ENCODE measurements around the gene AGFG2. TPM values are rescaled to one million over a fixed set of nuclear protein-coding genes. Genes with fewer than 3 reads are reported as not detected.
"Not testable (repeated sequence)": the region's sequence is repeated elsewhere in the genome, so short reads cannot be mapped to it uniquely, and the experiment has no call there.

The AGFG2 gene
- total RNA-seq, 1 donor from 2014 or later: 28.5 TPM

DNA sequence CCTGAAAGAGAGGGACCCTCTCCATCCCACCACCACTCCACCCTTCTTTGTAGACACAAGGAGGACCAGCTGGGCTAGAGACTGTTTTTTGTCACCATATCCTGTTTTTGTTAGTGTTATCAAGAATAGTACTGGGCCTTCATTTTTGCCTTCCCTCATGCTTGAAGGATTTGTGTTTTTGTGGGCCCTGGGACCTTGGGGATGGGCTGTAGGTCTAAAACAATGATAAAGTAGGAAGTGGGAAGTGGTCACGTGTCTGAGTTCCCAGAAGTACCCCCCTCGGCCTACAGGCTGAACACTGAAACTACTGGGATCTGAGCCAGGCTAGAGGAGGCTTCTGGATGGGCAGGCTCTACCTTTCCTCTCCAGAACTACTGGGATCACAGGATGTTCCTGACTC is 8.9 kb downstream of the AGFG2 start:
- peak; percentile 71 to 77 for DNase-seq (ENCODE audit: low read depth in 2 of 2)

- DNase-seq (ENCODE audit: low read depth in 2 of 2): peak in 1 of 2 donors; percentile 9
These were observed 9.4 kb downstream of the AGFG2 start for GRCh38 chr7:100548446-100548845.

DNA sequence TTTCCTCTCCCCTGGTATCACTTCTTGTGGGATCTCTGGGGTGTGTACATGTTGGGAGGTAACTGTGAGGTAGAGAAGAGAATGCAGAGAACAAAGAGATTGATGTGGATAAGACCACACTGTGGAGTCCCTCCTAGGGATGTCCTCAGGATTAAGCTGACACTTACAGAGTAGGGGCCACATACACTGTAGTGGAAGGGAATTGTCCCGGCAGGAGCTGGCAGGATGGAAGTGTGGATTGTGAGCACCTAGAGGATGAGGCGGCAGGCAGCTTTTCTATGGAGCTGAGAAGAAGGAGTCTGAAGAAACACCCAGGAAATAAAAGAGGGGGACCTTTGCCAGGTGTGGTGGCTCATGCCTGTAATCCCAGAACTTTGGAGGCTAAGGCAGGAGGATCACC is 13.5 kb downstream of the AGFG2 start:
- DNase-seq (ENCODE audit: low read depth in 2 of 2): no peak

DNA sequence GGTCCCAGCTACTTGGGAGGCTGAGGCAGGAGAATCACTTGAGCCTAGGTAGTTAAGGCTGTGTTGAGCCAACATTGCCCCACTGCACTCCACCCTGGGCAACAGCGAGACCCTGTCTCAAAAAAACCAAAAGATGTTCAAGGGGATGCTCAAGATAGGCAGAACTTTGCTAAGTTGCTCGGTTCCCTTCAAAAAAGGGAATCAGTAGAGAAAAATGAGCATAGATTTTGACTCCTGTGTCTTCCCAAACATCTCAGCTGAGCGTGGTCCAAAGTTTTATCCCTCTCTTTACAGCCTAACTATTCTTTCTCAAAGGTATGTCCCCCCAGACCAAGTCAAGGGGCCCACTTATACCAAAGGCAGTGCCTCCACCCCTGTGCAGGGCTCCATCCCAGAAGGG is 14.0 kb downstream of the AGFG2 start:
- DNase-seq (ENCODE audit: low read depth in 2 of 2): no peak

- DNase-seq (ENCODE audit: low read depth in 2 of 2): no peak
These were observed 16.7 kb downstream of the AGFG2 start for GRCh38 chr7:100555701-100556100.

GRCh38 chr7:100556541-100556940 is 17.5 kb downstream of the AGFG2 start:
- no peak for DNase-seq (ENCODE audit: low read depth in 2 of 2)

GRCh38 chr7:100559127-100559526 is 20.1 kb downstream of the AGFG2 start:
- no peak for DNase-seq (ENCODE audit: low read depth in 2 of 2)

DNA sequence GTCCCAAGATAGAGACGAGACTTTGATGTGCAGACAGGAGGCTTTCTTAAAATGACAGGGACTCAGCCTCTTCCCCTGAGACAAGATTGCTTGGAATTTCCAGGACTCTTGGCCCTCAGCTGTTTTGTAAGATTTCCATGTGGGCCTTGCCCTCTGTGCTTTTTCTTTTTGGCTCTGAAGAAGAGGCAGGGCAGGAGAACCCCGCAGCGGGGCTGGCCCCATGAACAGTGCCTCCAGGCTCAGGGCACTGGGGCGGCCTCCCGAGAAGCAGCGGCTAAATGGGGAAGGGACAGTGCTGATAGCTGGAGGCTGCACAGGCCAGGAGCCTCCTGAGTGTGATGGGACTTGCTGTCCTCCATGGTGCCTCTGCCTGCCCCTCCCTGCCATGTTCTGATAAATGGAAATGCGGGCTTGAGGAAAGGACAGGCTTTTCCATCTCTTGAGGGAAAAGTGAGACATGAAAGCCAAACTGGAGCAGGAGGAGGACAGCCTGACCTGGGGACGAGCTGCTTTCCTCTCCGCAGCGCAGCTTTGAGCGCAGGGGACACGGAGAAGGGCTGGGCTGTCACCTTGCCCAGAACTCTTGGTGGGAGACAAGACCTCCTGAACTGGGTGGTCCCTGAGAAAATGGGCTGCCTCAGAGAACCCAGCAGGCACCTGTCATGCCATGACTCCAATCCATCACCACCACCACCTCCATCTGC is 22.6 kb downstream of the AGFG2 start:
- DNase-seq (ENCODE audit: low read depth in 2 of 2): no peak

GRCh38 chr7:100562195-100563099 is 23.4 kb downstream of the AGFG2 start:
- DNase-seq (ENCODE audit: low read depth in 2 of 2): no peak

DNA sequence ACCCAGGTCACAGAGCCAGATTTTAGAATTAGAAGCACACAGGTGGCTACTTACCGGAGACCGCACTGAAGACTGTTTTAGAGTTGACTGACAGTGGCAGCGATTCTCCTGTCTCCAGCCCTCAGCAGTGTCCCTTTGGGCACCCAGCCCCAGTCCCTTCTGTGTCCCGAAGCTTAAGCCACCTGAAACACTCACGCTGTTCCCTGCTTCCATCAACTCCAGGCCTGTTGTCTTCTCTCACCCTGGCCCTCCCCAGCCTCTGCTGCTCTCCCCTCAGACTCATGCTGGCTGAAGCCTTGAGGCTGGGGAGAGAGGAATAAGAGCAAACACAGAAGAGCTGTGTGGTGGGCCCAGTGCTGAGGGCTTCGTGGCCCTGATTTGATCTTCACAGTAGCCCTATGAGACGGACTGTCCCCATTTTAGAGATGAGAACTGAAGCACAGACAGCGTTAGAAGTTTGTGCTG is 24.1 kb downstream of the AGFG2 start:
- DNase-seq (ENCODE audit: low read depth in 2 of 2): no peak

- DNase-seq (ENCODE audit: low read depth in 2 of 2): peak; percentile 45 to 68
These were observed 24.9 kb downstream of the AGFG2 start for GRCh38 chr7:100563809-100564400.

GRCh38 chr7:100564405-100564804 is 25.4 kb downstream of the AGFG2 start:
- DNase-seq (ENCODE audit: low read depth in 2 of 2): not testable (repeated sequence)

DNA sequence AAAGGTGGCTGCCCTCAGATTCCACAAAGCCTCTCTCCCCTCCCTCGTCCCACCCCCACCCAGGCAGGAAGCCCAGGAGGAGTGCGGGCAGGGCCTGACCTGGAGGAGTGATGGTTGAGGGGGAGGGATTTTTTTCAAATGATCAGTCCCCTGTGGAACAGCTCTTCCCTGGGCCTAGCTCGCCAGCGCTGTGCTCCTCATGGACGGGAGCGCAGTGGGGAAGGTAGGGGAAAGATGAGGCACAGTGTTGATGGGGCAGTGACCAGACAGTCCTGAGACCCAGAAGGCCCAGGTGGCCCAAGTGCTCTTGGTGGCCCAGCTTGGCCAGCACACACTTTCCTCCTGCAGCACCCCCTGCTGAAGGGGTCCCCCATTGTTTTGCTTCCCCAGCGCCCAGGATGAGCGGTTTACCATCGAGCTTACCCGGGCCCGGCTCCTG is 26.1 kb downstream of the AGFG2 start:
- no peak for DNase-seq (ENCODE audit: low read depth in 2 of 2)

DNA sequence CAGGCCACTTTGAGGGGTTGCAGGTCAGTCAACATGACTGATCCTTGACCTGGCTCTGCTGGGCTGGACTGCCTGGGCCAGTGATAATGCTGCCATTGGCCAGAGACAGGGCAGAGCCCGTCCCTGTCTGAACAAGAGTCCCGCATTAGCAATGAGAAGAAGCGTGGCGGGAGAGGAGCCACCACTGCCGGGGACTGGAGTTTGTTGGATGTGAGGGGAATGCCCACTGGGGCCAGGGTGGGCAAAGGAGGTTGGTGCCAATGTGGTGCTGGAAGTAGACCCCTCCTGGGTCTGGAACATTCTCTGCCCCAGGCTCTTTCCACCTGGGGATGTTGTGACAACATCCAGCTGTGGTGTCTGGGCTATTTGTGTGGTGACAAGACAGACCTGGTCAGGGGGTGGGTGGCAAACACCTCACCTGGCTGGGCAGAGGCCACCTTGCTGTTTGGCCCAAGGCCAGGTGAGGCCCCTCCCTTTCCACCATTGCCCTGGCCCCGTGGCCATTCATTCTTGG is 27.1 kb downstream of the AGFG2 start:
- no peak for DNase-seq (ENCODE audit: low read depth in 2 of 2)

GRCh38 chr7:100567031-100567730 is 28.2 kb downstream of the AGFG2 start:
- no peak for DNase-seq (ENCODE audit: low read depth in 2 of 2)

GRCh38 chr7:100567751-100568175 is 28.8 kb downstream of the AGFG2 start:
- no peak for DNase-seq (ENCODE audit: low read depth in 2 of 2)

DNA sequence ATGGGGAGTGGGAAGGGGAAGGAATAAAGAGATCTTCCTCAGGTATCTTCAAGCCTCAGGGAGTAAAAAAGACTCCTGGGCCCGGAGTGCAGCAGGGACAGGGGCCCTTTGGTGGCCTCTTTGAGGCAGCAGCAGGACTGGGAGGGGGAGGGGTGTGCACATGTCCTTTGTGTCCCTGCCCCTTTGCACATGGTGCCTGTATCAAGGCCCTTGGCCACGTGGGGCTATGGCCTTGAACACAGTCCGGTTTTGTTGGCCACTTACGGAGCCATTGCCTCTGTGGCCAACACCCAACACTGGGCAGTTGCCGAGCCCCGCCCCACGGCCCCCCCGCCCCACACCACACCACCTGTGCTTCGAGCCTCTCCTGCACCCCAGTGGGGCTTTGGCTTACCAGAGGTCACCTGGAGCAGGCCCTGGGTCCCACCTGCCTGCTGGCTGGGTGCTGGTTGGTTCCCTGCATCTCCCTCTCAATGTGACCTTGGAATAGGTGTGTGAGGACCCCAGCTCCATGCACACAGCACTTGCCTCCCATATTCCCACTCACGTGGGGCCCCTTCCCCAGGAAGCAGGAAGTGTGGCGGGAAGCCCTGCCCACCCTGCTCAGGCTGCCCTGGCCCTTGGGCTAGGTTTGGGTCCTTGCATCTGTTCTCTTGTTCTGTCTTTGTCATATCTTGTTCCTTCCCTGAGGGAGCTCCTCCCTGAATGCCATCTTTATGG is 29.3 kb downstream of the AGFG2 start:
- no peak for DNase-seq (ENCODE audit: low read depth in 2 of 2)

GRCh38 chr7:100568896-100569844 is 30.2 kb downstream of the AGFG2 start:
- DNase-seq (ENCODE audit: low read depth in 2 of 2): peak; percentile 40 to 65

Measured in dermis microvascular lymphatic vessel endothelial cell (primary cell).